ENCODE measurements around the gene C18orf63. TPM values are rescaled to one million over a fixed set of nuclear protein-coding genes. Genes with fewer than 3 reads are reported as not detected.

C18orf63 gene
- total RNA-seq, 4 donors from 2014 or later, result not detected

GRCh38 chr18:74397572-74397971 lies 81.9 kb downstream of the C18orf63 start:
- no peak for TF ChIP-seq CTCF (IDR thresholded peaks at IDR 0.05)
- TF ChIP-seq POLR2AphosphoS5 (IDR thresholded peaks at IDR 0.05), result no peak
- TF ChIP-seq POLR2A (IDR thresholded peaks at IDR 0.05; ENCODE audit: low read depth), result no peak
- TF ChIP-seq EP300 (IDR thresholded peaks at IDR 0.05), result no peak
- 69% methylated on average over 3 of the region's 7 CpGs for WGBS
- DNase-seq (ENCODE audit: extremely low spot score), result no peak
- Histone ChIP-seq H3K9me3 (no peaks in the 10 kb centered on the region), H3K4me3 (no peak overlapping the region), H3K27me3 (no peaks in the 10 kb centered on the region), H3K4me1 (peaks cover 0 to 24% (median 15%) of the 10 kb centered on the region in 4 donors), H3K27ac (replicated peaks in 1 of 4) (no peak overlapping the region), H3K36me3 (no peaks in the 10 kb centered on the region)
- intact Hi-C loops (cut with DNase I), result no loop called here

- H3K27ac ChIP-seq (replicated peaks in 1 of 4), result no peak overlapping the region
- H3K4me3 ChIP-seq, result no peak overlapping the region
- no peaks in the 10 kb centered on the region for H3K27me3 ChIP-seq
- H3K36me3 ChIP-seq, result no peaks in the 10 kb centered on the region
- H3K4me1 ChIP-seq, result peaks cover 0 to 24% (median 15%) of the 10 kb centered on the region in 4 donors
- intact Hi-C loops (cut with DNase I), result no loop called here
- no peak for TF ChIP-seq POLR2A (IDR thresholded peaks at IDR 0.05; ENCODE audit: low read depth)
- no peak for TF ChIP-seq POLR2AphosphoS5 (IDR thresholded peaks at IDR 0.05)
- TF ChIP-seq EP300 (IDR thresholded peaks at IDR 0.05), result no peak
- no peak for TF ChIP-seq CTCF (IDR thresholded peaks at IDR 0.05)
- WGBS, result 44% methylated on average over 14 of the region's 14 CpGs
- DNase-seq (ENCODE audit: extremely low spot score), result no peak
- H3K9me3 ChIP-seq, result no peaks in the 10 kb centered on the region
Measured at GRCh38 chr18:74399091-74399887, 83.7 kb downstream of the C18orf63 start.

GRCh38 chr18:74400813-74401212 lies 85.2 kb downstream of the C18orf63 start:
- intact Hi-C loops (cut with DNase I), result no loop called here
- Histone ChIP-seq H3K4me3 (no peak overlapping the region), H3K9me3 (no peaks in the 10 kb centered on the region), H3K4me1 (peaks cover 0 to 22% (median 14%) of the 10 kb centered on the region in 4 donors), H3K36me3 (no peaks in the 10 kb centered on the region), H3K27ac (replicated peaks in 1 of 4) (no peak overlapping the region), H3K27me3 (no peaks in the 10 kb centered on the region)
- TF ChIP-seq CTCF (IDR thresholded peaks at IDR 0.05) (no peak), POLR2AphosphoS5 (IDR thresholded peaks at IDR 0.05) (no peak), POLR2A (IDR thresholded peaks at IDR 0.05; ENCODE audit: low read depth) (no peak), EP300 (IDR thresholded peaks at IDR 0.05) (no peak)
- DNase-seq (ENCODE audit: extremely low spot score), result no peak
- WGBS, result 78% methylated on average over 4 of the region's 4 CpGs

GRCh38 chr18:74402806-74403433 lies 87.3 kb downstream of the C18orf63 start:
- Histone ChIP-seq H3K4me1 (peaks cover 0 to 14% (median 5%) of the 10 kb centered on the region in 4 donors), H3K4me3 (no peak overlapping the region), H3K9me3 (no peaks in the 10 kb centered on the region), H3K36me3 (no peaks in the 10 kb centered on the region), H3K27ac (replicated peaks in 1 of 4) (no peak overlapping the region), H3K27me3 (no peaks in the 10 kb centered on the region)
- TF ChIP-seq POLR2A (IDR thresholded peaks at IDR 0.05; ENCODE audit: low read depth), result no peak
- no peak for TF ChIP-seq EP300 (IDR thresholded peaks at IDR 0.05)
- DNase-seq (ENCODE audit: extremely low spot score), result no peak
- intact Hi-C loops (cut with DNase I), result no loop called here
- WGBS, result 75% methylated on average over 9 of the region's 9 CpGs

- intact Hi-C loops (cut with DNase I), result no loop called here
- no peak for DNase-seq (ENCODE audit: extremely low spot score)
- no peak for TF ChIP-seq EP300 (IDR thresholded peaks at IDR 0.05)
- TF ChIP-seq POLR2AphosphoS5 (IDR thresholded peaks at IDR 0.05), result no peak
- TF ChIP-seq POLR2A (IDR thresholded peaks at IDR 0.05; ENCODE audit: low read depth), result no peak
- no peak for TF ChIP-seq CTCF (IDR thresholded peaks at IDR 0.05)
- Histone ChIP-seq H3K36me3 (no peaks in the 10 kb centered on the region), H3K4me1 (no peaks in the 10 kb centered on the region), H3K27me3 (peaks cover 0 to 28% (median 0%) of the 10 kb centered on the region in 4 donors), H3K9me3 (no peaks in the 10 kb centered on the region), H3K4me3 (no peak overlapping the region), H3K27ac (replicated peaks in 1 of 4) (no peak overlapping the region)
- 34% methylated on average over 2 of the region's 2 CpGs for WGBS
Measured at GRCh38 chr18:74407888-74408287, 92.2 kb downstream of the C18orf63 start.
